K562 (cell line): Measurements from ENCODE around the gene WASF2. TPM values are rescaled to one million over a fixed set of nuclear protein-coding genes. Genes with fewer than 3 reads are reported as not detected.

Experiments
- ARID3B ChIP-seq: fragments of 250-450 bp; sonication (Bioruptor Pico); IDR thresholded peaks from 2 replicates; pipeline ENCODE4 v1.4.0; 2020; ENCODE audit warnings: borderline replicate concordance
- JUNB ChIP-seq: fragments of 450-650 bp; formaldehyde crosslinking; conservative IDR thresholded peaks from 2 replicates; pipeline ENCODE4 v1.4.0; 2020; ENCODE audit warnings: mild to moderate bottlenecking
- MGA ChIP-seq: fragments of 450-650 bp; IDR thresholded peaks from 2 replicates; pipeline ENCODE4 v1.6.1; 2016; ENCODE audit warnings: mild to moderate bottlenecking, moderate library complexity
- NCOA6 ChIP-seq: fragments of 450-650 bp; IDR thresholded peaks from 2 replicates; pipeline ENCODE4 v1.6.1; 2017; ENCODE audit warnings: mild to moderate bottlenecking
- TARDBP ChIP-seq: fragments of 450-650 bp; IDR thresholded peaks from 2 replicates; pipeline ENCODE4 v1.6.1; 2016
- TBP ChIP-seq: optimal IDR thresholded peaks from 2 replicates; pipeline ENCODE3; 2011; ENCODE audit warnings: low read depth, low read length, improper control_type of control experiment
- ZNF143 ChIP-seq: sonication (generic); formaldehyde crosslinking; IDR thresholded peaks from 2 replicates; pipeline ENCODE4 v1.9.0; 2022; ENCODE audit warnings: mild to moderate bottlenecking, missing genetic modification reagents
- ZSCAN29 ChIP-seq: fragments of 450-650 bp; IDR thresholded peaks from 2 replicates; pipeline ENCODE4 v1.6.1; 2017
- polyA plus RNA-seq, 8 experiments: library from polyadenylated mRNA; depleted of rRNA in 4 of 8; stranded (reverse) in 5 of 8; unstranded in 3 of 8; fragments of >200 nt; fragmentation: Nextera tagmentation in 2 of 8; fragmentation: Illumina TruSeq in 1 of 8; extraction: Ambion mirVana in 2 of 8; extraction: Trizol in 1 of 8; gene quantifications; 2 replicates each; pipeline versions ENCODE4 v1.2.1 to v1.2.3, GENCODE V29; 2011 to 2014; ENCODE audit warnings: inconsistent platforms in 1 of 8, missing spikeins in 1 of 8
- total RNA-seq, 7 experiments: library from RNA; depleted of rRNA in 6 of 7; stranded (reverse); fragments of >200 nt in 6 of 7; fragmentation: Illumina TruSeq in 2 of 7; extraction: Trizol in 2 of 7; gene quantifications; 2 replicates each; pipeline versions ENCODE4 v1.2.1 to v1.2.3, GENCODE V29; 2011 to 2021; ENCODE audit warnings: low replicate concordance in 1 of 7
- TF ChIP-seq, protein P1 (sequence below): fragments of 450-650 bp; formaldehyde crosslinking; IDR thresholded peaks from 2 replicates; pipeline ENCODE4 v1.4.0; 2020; ENCODE audit warnings: mild to moderate bottlenecking, moderate library complexity
- TF ChIP-seq, protein P2 (sequence below): IDR thresholded peaks from 3 replicates; pipeline ENCODE4 v1.6.1; 2011; ENCODE audit warnings: borderline replicate concordance, mild to moderate bottlenecking, moderate library complexity; ENCODE audit not compliant: insufficient read length; ENCODE audit errors: extremely low read depth

The WASF2 gene
- total and polyA plus RNA-seq, 9 of the 15 experiments (the other 6 are each of a cell fraction or from before 2014, with no cell fraction given) = 8.2 to 163 (median 31.2) TPM

DNA sequence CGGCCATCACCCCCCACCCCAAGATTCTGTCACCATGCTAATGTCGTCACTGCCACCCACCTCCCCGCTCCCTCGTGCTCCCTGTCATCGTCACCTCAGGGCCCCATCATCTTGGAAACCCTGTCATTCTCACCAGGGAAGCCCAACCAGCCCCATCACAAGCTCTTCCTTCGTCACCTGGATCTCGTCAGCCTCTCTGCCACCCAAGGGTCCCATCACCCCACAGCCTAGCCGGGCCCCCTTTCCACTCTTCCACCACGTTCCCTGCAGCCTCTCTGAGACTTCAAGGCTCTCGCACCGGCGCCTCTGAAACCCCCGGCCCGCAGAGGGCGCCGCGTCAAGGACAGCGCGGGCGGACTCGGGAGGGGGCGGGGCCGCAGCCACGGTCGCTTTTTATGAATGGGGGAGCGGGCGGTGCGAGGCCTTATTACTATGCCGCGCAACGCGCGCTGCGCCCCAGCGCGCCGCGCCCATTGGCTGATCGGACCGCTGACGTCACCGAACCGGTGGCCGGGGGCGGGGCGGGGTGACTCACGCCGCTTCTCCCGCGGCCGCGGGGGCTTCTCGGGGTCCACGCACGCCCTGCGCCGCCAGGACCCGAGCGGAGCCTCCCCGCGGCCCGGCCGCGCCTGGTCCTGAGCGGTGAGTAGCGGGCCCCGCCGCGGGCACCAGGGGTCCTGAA is 97.7 kb downstream of the WASF2 start, which contains the start of gene GPR3 (continued):
- TF ChIP-seq MGA (peak; percentile 94), ZSCAN29 (no peak), TBP (peak; percentile 86), ARID3B (no peak), JUNB (CRISPR knock-in tag) (peak; percentile 93), TARDBP (0 out of 2 replicates have a peak, but pooled peaks have one; percentile 23), NCOA6 (no peak), ZNF143 (CRISPR knock-in tag) (no peak)
- TF ChIP-seq, protein P1, sequence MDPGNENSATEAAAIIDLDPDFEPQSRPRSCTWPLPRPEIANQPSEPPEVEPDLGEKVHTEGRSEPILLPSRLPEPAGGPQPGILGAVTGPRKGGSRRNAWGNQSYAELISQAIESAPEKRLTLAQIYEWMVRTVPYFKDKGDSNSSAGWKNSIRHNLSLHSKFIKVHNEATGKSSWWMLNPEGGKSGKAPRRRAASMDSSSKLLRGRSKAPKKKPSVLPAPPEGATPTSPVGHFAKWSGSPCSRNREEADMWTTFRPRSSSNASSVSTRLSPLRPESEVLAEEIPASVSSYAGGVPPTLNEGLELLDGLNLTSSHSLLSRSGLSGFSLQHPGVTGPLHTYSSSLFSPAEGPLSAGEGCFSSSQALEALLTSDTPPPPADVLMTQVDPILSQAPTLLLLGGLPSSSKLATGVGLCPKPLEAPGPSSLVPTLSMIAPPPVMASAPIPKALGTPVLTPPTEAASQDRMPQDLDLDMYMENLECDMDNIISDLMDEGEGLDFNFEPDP (CRISPR knock-in tag) = no peak
- TF ChIP-seq, protein P2, sequence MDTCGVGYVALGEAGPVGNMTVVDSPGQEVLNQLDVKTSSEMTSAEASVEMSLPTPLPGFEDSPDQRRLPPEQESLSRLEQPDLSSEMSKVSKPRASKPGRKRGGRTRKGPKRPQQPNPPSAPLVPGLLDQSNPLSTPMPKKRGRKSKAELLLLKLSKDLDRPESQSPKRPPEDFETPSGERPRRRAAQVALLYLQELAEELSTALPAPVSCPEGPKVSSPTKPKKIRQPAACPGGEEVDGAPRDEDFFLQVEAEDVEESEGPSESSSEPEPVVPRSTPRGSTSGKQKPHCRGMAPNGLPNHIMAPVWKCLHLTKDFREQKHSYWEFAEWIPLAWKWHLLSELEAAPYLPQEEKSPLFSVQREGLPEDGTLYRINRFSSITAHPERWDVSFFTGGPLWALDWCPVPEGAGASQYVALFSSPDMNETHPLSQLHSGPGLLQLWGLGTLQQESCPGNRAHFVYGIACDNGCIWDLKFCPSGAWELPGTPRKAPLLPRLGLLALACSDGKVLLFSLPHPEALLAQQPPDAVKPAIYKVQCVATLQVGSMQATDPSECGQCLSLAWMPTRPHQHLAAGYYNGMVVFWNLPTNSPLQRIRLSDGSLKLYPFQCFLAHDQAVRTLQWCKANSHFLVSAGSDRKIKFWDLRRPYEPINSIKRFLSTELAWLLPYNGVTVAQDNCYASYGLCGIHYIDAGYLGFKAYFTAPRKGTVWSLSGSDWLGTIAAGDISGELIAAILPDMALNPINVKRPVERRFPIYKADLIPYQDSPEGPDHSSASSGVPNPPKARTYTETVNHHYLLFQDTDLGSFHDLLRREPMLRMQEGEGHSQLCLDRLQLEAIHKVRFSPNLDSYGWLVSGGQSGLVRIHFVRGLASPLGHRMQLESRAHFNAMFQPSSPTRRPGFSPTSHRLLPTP = no peak
